IMR-90 (cell line): ENCODE data around the gene ZDHHC11B. TPM values are rescaled to one million over a fixed set of nuclear protein-coding genes. Genes with fewer than 3 reads are reported as not detected.
"Not testable (repeated sequence)": the region's sequence is repeated elsewhere in the genome, so short reads cannot be mapped to it uniquely, and the experiment has no call there.

Experiments used
- ATAC-seq: fragments of 200-7000 bp; cut with Tn5 transposase; 2 replicates; pipeline ENCODE4 v1.9.1; 2020; ENCODE audit warnings: low read depth, mild to moderate bottlenecking, moderate library complexity
- BruUV-seq: library from RNA; stranded (reverse); fragments of 400-500 nt; replicated peaks from 2 replicates; lab custom pipeline; 2021; lab: Mats Ljungman, UMichigan
- CTCF ChIA-PET: fragments of 300-600 bp; formaldehyde crosslinking; extraction: SDS; loops from one replicate; lab custom pipeline; 2021; ENCODE audit warnings: antibody characterized with exemption; lab: Yijun Ruan, JAX
- POLR2A ChIA-PET: fragments of 300-600 bp; sonication (Branson Sonifier 250); formaldehyde crosslinking; loops from one replicate; lab custom pipeline; 2022; ENCODE audit warnings: antibody characterized with exemption; ENCODE audit not compliant: unreplicated experiment; lab: Charles Lee
- DNase-seq: peaks from one replicate; pipeline ENCODE4 v3.0.0; 2013
- H2AFZ ChIP-seq: replicated peaks from 2 replicates; pipeline ENCODE3; 2013; ENCODE audit warnings: low read length, mild to moderate bottlenecking; ENCODE audit not compliant: poor library complexity
- H2AK5ac ChIP-seq: 2 replicates; pipeline ENCODE4 v1.6.1; 2013; ENCODE audit warnings: low read depth, low read length, inconsistent platforms
- H2AK9ac ChIP-seq: replicated peaks from 2 replicates; pipeline ENCODE3; 2013; ENCODE audit warnings: mild to moderate bottlenecking, low read depth, low read length, moderate library complexity; ENCODE audit not compliant: poor library complexity
- H2BK120ac ChIP-seq: 2 replicates; pipeline ENCODE4 v1.6.1; 2013; ENCODE audit warnings: low read depth, low read length, inconsistent platforms
- H2BK15ac ChIP-seq: 3 replicates; pipeline ENCODE4 v1.6.1; 2013; ENCODE audit warnings: low read depth, low read length, inconsistent platforms
- H2BK20ac ChIP-seq: 2 replicates; pipeline ENCODE4 v1.6.1; 2013; ENCODE audit warnings: low read depth, mild to moderate bottlenecking, inconsistent platforms, low read length, moderate library complexity
- H2BK5ac ChIP-seq: 2 replicates; pipeline ENCODE4 v1.6.1; 2013; ENCODE audit warnings: mild to moderate bottlenecking, low read depth, low read length, inconsistent platforms; ENCODE audit not compliant: poor library complexity, severe bottlenecking
- H3K14ac ChIP-seq: replicated peaks from 2 replicates; pipeline ENCODE4 v1.6.1; 2013; ENCODE audit warnings: low read depth, low read length, inconsistent platforms
- H3K18ac ChIP-seq: 2 replicates; pipeline ENCODE4 v1.6.1; 2013; ENCODE audit warnings: low read depth, low read length, control low read depth
- H3K23ac ChIP-seq: 2 replicates; pipeline ENCODE4 v1.6.1; 2013; ENCODE audit warnings: low read depth, low read length, inconsistent platforms
- H3K27ac ChIP-seq: 2 replicates; pipeline ENCODE4 v1.5.1; 2013; ENCODE audit warnings: mild to moderate bottlenecking, control low read depth, low read length; ENCODE audit not compliant: insufficient read depth
- H3K27me3 ChIP-seq: 2 replicates; pipeline ENCODE4 v1.6.1; 2013; ENCODE audit warnings: low read length; ENCODE audit not compliant: control insufficient read depth, insufficient read depth
- H3K36me3 ChIP-seq: 2 replicates; pipeline ENCODE4 v1.6.1; 2013; ENCODE audit warnings: low read length, mixed read lengths; ENCODE audit not compliant: control insufficient read depth, insufficient read depth
- H3K4ac ChIP-seq: 2 replicates; pipeline ENCODE4 v1.6.1; 2013; ENCODE audit warnings: low read depth, low read length, inconsistent platforms
- H3K4me1 ChIP-seq: 2 replicates; pipeline ENCODE4 v1.6.1; 2013; ENCODE audit warnings: low read length, mixed read lengths; ENCODE audit not compliant: control insufficient read depth, insufficient read depth
- H3K4me2 ChIP-seq: 2 replicates; pipeline ENCODE4 v1.6.1; 2013; ENCODE audit warnings: low read depth, mild to moderate bottlenecking, control low read depth, low read length, moderate library complexity
- H3K4me3 ChIP-seq: 2 replicates; pipeline ENCODE4 v1.5.1; 2013; ENCODE audit warnings: low read depth, mild to moderate bottlenecking, control low read depth, low read length, moderate library complexity; ENCODE audit not compliant: insufficient read depth
- H3K56ac ChIP-seq: 2 replicates; pipeline ENCODE4 v1.6.1; 2013; ENCODE audit warnings: low read length, inconsistent platforms; ENCODE audit not compliant: insufficient read depth; ENCODE audit errors: extremely low read depth
- H3K79me1 ChIP-seq, 2 experiments: 2 replicates each; pipeline ENCODE4 v1.6.1; 2013; ENCODE audit warnings: low read length in 2 of 2, inconsistent platforms in 1 of 2, low read depth in 1 of 2
- H3K9ac ChIP-seq: 2 replicates; pipeline ENCODE4 v1.6.1; 2013; ENCODE audit warnings: low read depth, low read length, control low read depth
- H3K9me1 ChIP-seq: 2 replicates; pipeline ENCODE4 v1.6.1; 2013; ENCODE audit warnings: low read length, inconsistent platforms; ENCODE audit not compliant: insufficient read depth
- H3K9me3 ChIP-seq: 2 replicates; pipeline ENCODE4 v1.6.1; 2013; ENCODE audit warnings: low read length; ENCODE audit not compliant: control insufficient read depth, insufficient read depth
- H4K20me1 ChIP-seq: 2 replicates; pipeline ENCODE4 v1.6.1; 2013; ENCODE audit warnings: low read length, inconsistent platforms; ENCODE audit not compliant: insufficient read depth
- H4K5ac ChIP-seq: 2 replicates; pipeline ENCODE4 v1.6.1; 2013; ENCODE audit warnings: mild to moderate bottlenecking, low read depth, low read length, control low read depth
- H4K8ac ChIP-seq, 2 experiments: 2 replicates each; pipeline ENCODE4 v1.6.1; 2013; ENCODE audit warnings: low read depth in 2 of 2, low read length in 2 of 2, control low read depth in 1 of 2, inconsistent platforms in 1 of 2
- H4K91ac ChIP-seq: 2 replicates; pipeline ENCODE4 v1.6.1; 2013; ENCODE audit warnings: low read depth, low read length, inconsistent platforms; ENCODE audit not compliant: insufficient read depth
- WGBS, 2 experiments: methylation state at CpG; one replicate each; pipeline versions ENCODE4 v1.1.5 to v1.1.7; 2013; ENCODE audit warnings: missing lambda C conversion rate in 2 of 2; ENCODE audit not compliant: insufficient read length in 1 of 2; ENCODE audit errors: extremely low coverage in 2 of 2; 5-methylcytosine and 5-hydroxymethylcytosine counted together
- dilution Hi-C: fragments of 300-500 bp; cut with HindIII; formaldehyde crosslinking; loops from one replicate; pipeline ENCODE4 v1.14.3; 2018; ENCODE audit warnings: low sequenced_read_pairs; ENCODE audit not compliant: unreplicated experiment
- in situ Hi-C: fragments of 300-500 bp; cut with MboI; formaldehyde crosslinking; loops from 3 replicates; pipeline ENCODE4 v1.14.3; 2019; ENCODE audit warnings: low sequenced_read_pairs, inconsistent platforms, mixed read lengths
- intact Hi-C: fragments of 100-400 bp; cut with micrococcal nuclease; formaldehyde crosslinking; loops from 2 replicates; pipeline ENCODE4 v1.10.0; 2022
- polyA plus RNA-seq, 3 experiments: library from polyadenylated mRNA; depleted of rRNA; stranded (reverse); fragments of >200 nt; gene quantifications; 2 replicates each; pipeline ENCODE4 v1.2.3, GENCODE V29; 2012; ENCODE audit warnings: low replicate concordance in 1 of 3
- total RNA-seq: library from RNA; depleted of rRNA; stranded (reverse); fragments of >200 nt; gene quantifications from 2 replicates; pipeline ENCODE4 v1.2.3, GENCODE V29; 2012

The ZDHHC11B gene
- total and polyA plus RNA-seq, 2 of the 4 experiments (the other 2 are of a cell fraction): 0.12 TPM; not detected in 1

DNA sequence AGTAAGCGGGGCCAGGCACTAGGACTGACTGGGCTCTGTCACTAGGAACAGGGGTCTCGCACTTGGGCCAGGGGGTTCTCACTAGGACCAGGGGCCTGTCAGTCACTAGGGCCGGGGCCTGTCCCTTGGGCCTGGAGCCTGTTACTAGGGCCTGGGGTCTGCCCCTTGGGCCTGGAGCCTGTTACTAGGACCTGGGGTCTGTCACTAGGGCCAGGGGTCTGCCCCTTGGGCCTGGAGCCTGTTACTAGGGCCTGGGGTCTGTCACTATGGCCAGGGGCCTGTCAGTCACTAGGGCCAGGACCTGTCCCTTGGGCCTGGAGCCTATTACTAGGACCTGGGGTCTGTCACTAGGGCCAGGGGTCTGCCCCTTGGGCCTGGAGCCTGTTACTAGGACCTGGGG is 102.3 kb downstream of the ZDHHC11B start:
- H3K4me1 ChIP-seq, H2BK15ac ChIP-seq, H3K4ac ChIP-seq, H3K4me3 ChIP-seq, H2BK20ac ChIP-seq, H4K91ac ChIP-seq, H3K36me3 ChIP-seq, H4K8ac ChIP-seq, H2AK5ac ChIP-seq, H3K9ac ChIP-seq, H3K79me1 ChIP-seq, H2AK9ac ChIP-seq, H3K14ac ChIP-seq, H2BK120ac ChIP-seq, H3K9me1 ChIP-seq, H3K18ac ChIP-seq, H3K9me3 ChIP-seq, H2BK5ac ChIP-seq, H2AFZ ChIP-seq, H3K4me2 ChIP-seq, H3K27me3 ChIP-seq, H4K5ac ChIP-seq, DNase-seq, dilution Hi-C loops, POLR2A ChIA-PET, H4K20me1 ChIP-seq, BruUV-seq, H3K56ac ChIP-seq, H3K23ac ChIP-seq, H3K27ac ChIP-seq, ATAC-seq, CTCF ChIA-PET: not testable (repeated sequence)
- WGBS, 2 experiments: no CpG with 5 or more reads among the region's 3 CpGs
- intact Hi-C loops: loop anchor here (2.0 kb wide), 1 partner anchor 93 kb away; no protein-coding TSS in a partner anchor
- in situ Hi-C loops: loop anchor here (10.0 kb wide), 1 partner anchor 93 kb away; no protein-coding TSS in a partner anchor

DNA sequence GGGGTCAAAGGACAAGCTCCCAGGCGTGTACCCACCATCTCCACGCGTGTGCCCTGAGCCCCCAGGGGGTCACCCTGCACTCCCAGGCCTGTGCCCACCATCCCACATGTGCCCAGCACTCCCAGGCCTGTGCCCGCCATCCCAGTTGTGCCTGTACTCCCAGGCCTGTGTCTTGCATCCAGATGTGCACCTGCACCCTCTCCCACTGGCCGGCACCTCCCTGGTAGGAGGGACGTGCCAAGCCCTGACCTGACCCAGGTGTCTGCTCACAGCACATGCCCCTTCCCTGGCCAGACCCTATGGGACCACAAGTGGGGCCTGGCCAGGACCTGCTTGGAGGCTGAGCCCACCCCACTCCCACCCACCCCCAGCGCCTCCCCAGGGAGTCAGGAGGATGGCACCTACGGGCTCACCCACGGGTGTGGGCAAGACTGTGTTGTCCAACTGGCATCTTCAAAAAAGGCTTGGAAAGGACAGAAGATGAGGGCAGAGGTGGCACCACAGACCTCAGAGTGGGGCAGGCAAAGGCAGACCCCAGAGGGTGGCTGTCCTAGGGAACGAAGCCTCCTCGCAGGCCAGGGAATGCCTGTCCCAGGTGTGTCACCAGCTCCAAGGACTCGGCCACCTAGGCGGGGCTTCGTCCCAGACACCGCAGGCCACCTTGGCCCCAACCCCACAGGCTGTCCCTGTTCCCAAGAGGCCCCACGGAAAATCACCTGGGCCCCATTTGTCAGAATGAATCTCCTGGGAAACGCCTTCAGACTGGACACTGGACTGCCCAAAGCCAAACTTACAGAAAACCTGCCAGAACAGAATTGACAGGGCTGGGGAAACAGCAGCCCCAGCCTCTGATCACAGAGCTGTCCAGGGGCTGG is 103.0 kb downstream of the ZDHHC11B start:
- dilution Hi-C loops, H3K4ac ChIP-seq, H2BK5ac ChIP-seq, H2AFZ ChIP-seq, H3K9ac ChIP-seq, H4K8ac ChIP-seq, H3K36me3 ChIP-seq, H2AK5ac ChIP-seq, H2BK20ac ChIP-seq, POLR2A ChIA-PET, BruUV-seq, H3K4me1 ChIP-seq, H3K27me3 ChIP-seq, H4K20me1 ChIP-seq, H3K14ac ChIP-seq, H3K4me3 ChIP-seq, CTCF ChIA-PET, H2AK9ac ChIP-seq, H3K9me1 ChIP-seq, DNase-seq, H2BK120ac ChIP-seq, H3K56ac ChIP-seq, H3K27ac ChIP-seq, H3K4me2 ChIP-seq, H3K18ac ChIP-seq, H2BK15ac ChIP-seq, H3K9me3 ChIP-seq, H3K23ac ChIP-seq, H4K91ac ChIP-seq, H3K79me1 ChIP-seq, ATAC-seq, H4K5ac ChIP-seq: not testable (repeated sequence)
- in situ Hi-C loops: loop anchor here (10.0 kb wide), 1 partner anchor 93 kb away; no protein-coding TSS in a partner anchor
- intact Hi-C loops: loop anchor here (2.0 kb wide), 1 partner anchor 93 kb away; no protein-coding TSS in a partner anchor
- WGBS, 2 experiments: 72% methylated on average over 4 of the region's 17 CpGs; no CpG with 5 or more reads in 1 of the 2 experiments
